Activated naive CD8-positive, alpha-beta T cell (primary cell): ENCODE data around the gene SLC25A34.

Experiments used
- H3K27ac Mint-ChIP-seq: one replicate; pipeline ENCODE4 v1.8.0; 2021; ENCODE audit warnings: mixed read lengths
- H3K27me3 Mint-ChIP-seq: one replicate; pipeline ENCODE4 v1.8.0; 2021; ENCODE audit warnings: mixed read lengths
- H3K36me3 Mint-ChIP-seq: one replicate; pipeline ENCODE4 v1.8.0; 2021; ENCODE audit warnings: mixed read lengths
- H3K4me1 Mint-ChIP-seq: one replicate; pipeline ENCODE4 v1.8.0; 2021; ENCODE audit warnings: low read depth, mixed read lengths
- H3K4me3 Mint-ChIP-seq: one replicate; pipeline ENCODE4 v1.8.0; 2021; ENCODE audit warnings: mild to moderate bottlenecking, mixed read lengths
- H3K9me3 Mint-ChIP-seq: one replicate; pipeline ENCODE4 v1.8.0; 2021; ENCODE audit warnings: low read depth, mixed read lengths

The SLC25A34 gene

DNA sequence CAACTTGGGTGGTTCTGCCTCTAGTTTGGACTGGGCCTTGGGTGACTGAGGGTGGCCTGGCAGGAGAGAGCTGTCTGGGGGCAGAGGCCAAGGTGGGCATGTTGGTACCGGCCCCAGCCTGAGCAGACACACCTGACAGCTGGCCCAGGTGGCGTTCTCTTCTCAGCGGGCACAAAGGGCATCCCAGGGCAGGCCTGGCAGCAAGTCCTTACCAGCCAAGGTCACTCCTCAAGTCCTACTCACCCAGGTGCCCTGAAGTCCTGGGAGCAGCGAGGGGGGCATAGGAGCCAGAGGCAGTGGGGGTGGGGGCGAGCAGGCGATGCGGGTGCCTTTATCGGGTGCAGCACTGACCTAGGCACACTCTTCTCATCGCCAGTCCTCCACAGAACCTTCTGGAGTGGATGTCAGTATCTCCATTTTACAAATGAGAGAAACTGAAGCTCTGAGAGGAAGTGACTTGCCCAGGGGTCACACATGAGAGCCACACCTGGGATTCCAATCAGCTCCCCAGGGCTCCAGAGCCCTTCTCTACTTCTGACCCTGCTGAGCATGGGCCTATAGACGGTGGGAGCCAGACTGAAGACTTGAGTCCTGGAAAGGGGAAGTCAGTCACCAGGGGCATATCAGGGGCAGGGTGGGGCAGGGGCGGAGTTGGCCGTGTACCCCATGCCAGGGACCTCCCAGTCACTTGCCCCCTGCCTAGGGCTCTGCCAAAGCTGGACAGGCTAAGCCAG, 587 bp upstream of the SLC25A34 start:
- no peak overlapping the region for H3K27ac Mint-ChIP-seq
- H3K4me3 Mint-ChIP-seq = no peak overlapping the region
- H3K36me3 Mint-ChIP-seq = no peaks in the 10 kb centered on the region
- H3K4me1 Mint-ChIP-seq = no peaks in the 10 kb centered on the region
- H3K27me3 Mint-ChIP-seq = no peaks in the 10 kb centered on the region
- H3K9me3 Mint-ChIP-seq = no peaks in the 10 kb centered on the region

DNA sequence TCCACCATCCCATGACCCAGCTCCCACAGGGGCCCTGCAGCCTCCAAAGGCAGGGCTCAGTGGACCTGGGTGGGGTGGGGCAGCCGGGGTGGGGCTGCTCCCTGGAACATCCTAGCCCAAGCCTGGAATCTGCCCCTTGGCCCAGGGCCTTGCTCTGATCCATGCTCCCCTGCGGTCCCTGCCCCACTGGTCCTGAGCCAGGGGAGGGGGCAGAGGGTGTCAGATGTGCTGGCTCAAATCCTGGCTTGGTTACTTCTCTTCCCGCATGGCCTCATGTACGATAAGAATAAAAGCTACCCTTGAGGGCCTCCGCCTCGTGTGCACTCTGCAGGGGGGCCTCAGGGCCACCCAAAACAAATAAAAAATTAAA, 819 bp downstream of the SLC25A34 start:
- Mint-ChIP-seq H3K36me3 (no peaks in the 10 kb centered on the region), H3K4me1 (peaks cover 3% of the 10 kb centered on the region), H3K27me3 (no peaks in the 10 kb centered on the region), H3K9me3 (no peaks in the 10 kb centered on the region), H3K4me3 (no peak overlapping the region), H3K27ac (no peak overlapping the region)

DNA sequence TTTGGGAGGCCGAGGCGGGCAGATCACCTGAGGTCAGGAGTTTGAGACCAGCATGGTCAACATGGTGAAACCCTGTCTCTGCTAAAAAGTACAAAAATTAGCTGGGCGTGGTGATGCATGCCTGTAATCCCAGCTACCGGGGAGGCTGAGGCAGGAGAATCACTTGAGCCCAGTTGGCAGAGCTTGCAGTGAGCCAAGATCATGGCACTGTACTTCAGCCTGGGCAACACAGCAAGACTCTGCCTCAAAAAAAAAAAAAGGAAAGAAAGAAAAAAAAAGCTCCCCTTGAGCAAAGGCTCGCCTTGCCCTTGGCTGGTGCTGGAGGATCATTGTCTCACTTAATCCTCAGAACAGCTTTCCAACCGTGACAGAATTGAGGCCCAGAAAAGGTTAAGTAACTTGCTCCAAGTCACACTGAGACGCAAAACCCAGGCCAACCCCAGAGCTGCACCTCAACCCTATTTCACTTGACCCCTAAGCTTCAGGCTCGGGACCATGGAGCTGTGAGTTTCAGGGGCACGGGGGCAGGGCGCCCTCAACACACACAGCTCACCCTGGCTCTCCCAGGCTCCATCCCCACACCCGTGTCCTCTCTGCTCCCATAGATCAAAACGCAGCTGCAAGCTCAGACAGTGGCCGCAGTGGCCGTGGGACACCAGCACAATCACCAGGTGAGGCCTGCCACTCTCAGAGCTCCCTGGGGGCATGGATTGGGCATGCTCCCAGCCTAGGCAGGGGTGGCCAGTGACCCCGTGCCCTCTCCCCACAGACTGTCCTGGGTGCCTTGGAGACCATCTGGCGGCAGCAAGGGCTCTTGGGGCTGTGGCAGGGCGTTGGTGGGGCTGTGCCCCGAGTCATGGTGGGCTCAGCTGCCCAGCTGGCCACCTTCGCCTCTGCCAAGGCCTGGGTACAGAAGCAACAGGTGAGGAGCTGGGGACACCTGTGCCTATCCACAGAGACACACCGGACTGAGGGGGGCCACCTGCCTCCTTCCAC, 1.6 kb downstream of the SLC25A34 start:
- Mint-ChIP-seq H3K27me3 (no peaks in the 10 kb centered on the region), H3K27ac (no peak overlapping the region), H3K9me3 (no peaks in the 10 kb centered on the region), H3K36me3 (no peaks in the 10 kb centered on the region), H3K4me1 (peaks cover 3% of the 10 kb centered on the region), H3K4me3 (no peak overlapping the region)

DNA sequence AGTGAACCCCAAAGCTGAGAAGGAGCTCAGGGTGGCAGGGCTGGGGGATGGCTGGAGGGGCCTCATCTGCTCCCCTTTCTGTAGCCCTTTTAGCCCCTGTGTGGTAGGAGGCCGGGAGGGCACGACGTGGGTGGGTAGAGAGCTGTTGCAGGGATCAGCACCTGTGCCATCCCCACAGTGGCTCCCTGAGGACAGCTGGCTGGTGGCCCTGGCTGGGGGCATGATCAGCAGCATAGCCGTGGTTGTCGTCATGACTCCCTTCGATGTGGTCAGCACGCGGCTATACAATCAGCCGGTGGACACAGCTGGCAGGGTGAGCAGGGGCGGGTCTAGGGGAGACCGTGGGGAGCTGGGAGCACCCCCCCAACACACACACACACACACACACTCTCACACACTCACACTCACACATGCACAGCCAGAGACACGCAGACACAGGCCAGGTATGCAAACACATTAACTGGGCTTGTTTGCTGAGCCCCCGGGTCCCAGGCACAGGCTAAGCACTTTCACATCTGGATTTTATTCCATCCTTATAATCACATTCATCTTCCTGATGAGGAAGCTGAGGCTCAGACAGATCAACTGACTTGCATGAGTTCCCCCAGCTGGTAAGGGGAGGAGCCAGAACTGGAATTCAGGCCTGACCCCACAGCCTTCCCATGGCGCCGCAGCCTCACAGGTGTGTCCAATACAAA, 2.5 kb downstream of the SLC25A34 start:
- Mint-ChIP-seq H3K9me3 (no peaks in the 10 kb centered on the region), H3K4me3 (no peak overlapping the region), H3K36me3 (no peaks in the 10 kb centered on the region), H3K27me3 (no peaks in the 10 kb centered on the region), H3K4me1 (peaks cover 3% of the 10 kb centered on the region), H3K27ac (no peak overlapping the region)

DNA sequence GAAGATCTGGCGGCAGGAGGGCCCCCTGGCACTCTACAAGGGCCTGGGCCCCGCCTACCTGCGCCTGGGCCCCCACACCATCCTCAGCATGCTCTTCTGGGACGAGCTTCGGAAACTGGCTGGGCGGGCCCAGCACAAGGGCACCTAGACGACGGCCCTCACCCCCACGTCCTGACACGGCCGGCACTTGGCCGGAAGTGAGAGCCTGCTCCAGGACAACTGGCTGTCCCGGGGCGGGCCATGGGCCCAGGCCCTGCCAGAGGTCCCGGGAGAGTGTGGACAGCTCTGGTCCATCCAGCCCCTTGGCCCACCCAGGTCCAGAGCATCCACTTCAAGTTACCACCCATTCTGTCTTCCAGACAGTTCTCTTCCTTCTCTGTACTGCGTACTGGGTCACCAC, 3.2 kb downstream of the SLC25A34 start:
- Mint-ChIP-seq H3K4me1 (peaks cover 3% of the 10 kb centered on the region), H3K4me3 (no peak overlapping the region), H3K9me3 (no peaks in the 10 kb centered on the region), H3K27ac (no peak overlapping the region), H3K27me3 (no peaks in the 10 kb centered on the region), H3K36me3 (no peaks in the 10 kb centered on the region)

DNA sequence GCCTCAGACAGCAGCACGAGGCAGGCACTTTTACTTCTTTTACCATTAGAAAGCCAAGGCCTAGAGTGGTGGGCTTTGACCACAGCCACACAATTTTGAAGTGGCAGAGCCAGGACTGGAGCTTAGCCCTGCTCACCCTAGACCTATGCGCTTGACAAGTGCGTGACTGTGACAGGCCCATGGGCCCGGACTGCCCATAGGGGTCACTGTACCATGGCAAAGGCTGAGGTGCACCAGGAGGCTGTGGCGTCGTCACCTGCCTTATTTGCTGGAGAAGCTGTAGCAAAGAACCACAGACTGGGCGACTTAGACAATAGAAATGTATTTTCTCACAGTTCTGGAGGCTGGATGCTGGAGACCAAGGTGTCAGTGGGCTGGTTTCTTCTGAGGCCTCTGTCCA, 3.7 kb downstream of the SLC25A34 start:
- H3K4me3 Mint-ChIP-seq = no peak overlapping the region
- H3K27ac Mint-ChIP-seq = no peak overlapping the region
- no peaks in the 10 kb centered on the region for H3K9me3 Mint-ChIP-seq

DNA sequence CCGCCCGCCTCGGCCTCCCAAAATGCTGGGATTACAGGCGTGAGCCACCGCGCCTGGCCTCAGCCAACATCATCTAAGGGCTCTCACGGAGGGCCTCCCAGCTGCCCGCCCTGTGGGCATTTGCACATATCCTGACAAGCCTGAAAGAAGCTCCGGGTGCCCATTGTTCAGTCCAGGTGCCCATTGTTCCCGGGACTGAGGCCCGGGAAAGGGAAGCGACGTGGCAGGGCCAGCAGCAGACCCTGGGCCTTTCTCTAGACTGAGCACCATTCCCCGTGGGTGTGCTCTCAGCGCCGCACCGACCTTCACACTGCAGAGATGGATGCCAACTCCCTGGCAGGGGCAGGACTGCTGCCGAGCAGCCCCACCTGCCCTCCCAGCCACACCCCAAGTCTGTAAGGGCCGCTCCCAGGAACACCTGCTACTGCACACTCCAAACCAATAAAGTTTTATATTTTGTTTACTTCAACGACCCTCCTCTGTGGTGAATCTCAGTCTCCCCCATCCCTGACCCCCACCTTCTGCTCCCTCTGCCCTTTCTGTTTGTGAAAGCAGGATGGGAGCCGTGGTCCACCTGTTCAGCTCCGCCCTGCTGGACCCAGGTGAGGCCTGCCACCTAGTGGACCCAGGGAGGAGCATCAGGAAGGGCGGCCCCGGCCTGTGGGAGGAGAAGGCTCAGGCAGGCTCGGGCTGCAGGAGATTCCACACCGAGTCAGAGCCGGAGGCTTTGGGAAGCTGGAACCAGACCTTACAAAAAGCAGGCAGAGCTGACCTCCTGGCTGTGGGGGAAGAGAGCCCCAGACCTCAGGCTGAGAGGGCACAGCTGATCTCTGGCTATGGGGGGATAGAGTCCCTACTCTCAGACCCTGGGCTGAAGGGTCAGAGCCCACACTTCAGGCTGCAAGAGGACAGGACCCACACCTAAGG, 5.1 kb downstream of the SLC25A34 start:
- no peak overlapping the region for H3K27ac Mint-ChIP-seq

More for the DNA sequence above, 3.7 kb downstream of the SLC25A34 start:
- peaks cover 3% of the 10 kb centered on the region for H3K4me1 Mint-ChIP-seq
- H3K36me3 Mint-ChIP-seq = no peaks in the 10 kb centered on the region
- no peaks in the 10 kb centered on the region for H3K27me3 Mint-ChIP-seq

DNA sequence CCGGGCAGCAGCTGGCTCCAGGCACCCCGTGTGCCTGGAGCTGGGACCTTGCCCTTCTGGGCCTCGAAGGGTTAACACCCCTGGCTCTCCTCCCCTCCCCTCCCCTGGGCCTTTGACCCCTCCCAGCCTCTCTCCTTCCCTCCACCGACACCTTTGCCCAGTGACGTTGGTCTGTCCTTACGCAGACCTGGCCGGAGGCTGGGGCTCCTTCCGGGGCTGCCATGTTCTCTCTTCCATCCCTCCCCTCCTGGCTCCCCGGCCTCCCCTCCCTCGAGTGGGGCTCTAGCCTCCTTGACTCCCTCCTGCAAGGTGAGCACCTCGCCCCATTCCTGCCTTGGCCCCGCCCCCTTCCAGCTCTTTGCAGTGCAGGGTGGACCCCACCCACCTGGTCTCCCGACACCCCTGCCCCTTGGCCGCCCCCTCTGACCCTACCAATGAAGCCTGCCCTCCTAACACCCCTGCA, 6.3 kb downstream of the SLC25A34 start, which contains the start of gene TMEM82:
Gene TMEM82 (plus strand): TSS at position 161 of the 463 bp plus-strand sequence. CDS start 61 bp downstream, at position 222.
- Mint-ChIP-seq H3K4me3 (no peak within 1 kb of the TSS), H3K27me3 (no peaks in the 10 kb centered on the region), H3K27ac (no peak within 1 kb of the TSS), H3K36me3 (no peaks in the 10 kb centered on the region), H3K4me1 (peaks cover 3% of the 10 kb centered on the region), H3K9me3 (no peaks in the 10 kb centered on the region)

More for the DNA sequence above, 5.1 kb downstream of the SLC25A34 start:
- peaks cover 3% of the 10 kb centered on the region for H3K4me1 Mint-ChIP-seq
- no peak overlapping the region for H3K4me3 Mint-ChIP-seq
- no peaks in the 10 kb centered on the region for H3K9me3 Mint-ChIP-seq
- no peaks in the 10 kb centered on the region for H3K27me3 Mint-ChIP-seq
- H3K36me3 Mint-ChIP-seq = no peaks in the 10 kb centered on the region

DNA sequence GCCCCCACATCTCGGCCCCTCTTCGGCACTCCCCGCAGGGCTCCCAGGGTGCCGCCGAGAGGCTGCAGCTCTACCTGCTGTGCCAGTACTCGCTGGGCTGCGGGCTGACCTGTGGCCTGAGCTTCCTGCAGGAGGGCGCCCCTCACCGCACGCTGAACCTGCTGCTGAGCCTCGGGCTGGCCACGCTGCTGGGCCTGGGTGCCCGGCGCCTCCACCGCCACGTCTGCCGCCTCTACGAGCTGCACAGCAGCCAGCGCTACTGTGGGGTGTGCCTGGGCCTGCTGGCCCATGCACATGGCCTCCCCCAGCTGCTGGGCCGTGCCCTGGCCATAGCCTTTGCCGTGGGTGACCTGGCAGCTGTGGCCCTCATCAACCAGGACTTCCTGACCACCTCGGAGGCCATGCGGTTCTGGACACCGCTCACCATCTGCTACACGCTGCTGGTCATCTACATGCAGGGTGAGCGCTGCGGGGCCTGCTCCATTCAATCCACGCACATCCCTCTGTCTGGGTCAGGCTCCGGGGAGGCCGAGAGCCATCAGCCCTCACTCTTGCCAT, 8.1 kb downstream of the SLC25A34 start:
- H3K36me3 Mint-ChIP-seq = no peaks in the 10 kb centered on the region
- H3K27ac Mint-ChIP-seq = no peak overlapping the region
- no peak overlapping the region for H3K4me3 Mint-ChIP-seq
- no peaks in the 10 kb centered on the region for H3K27me3 Mint-ChIP-seq
- H3K9me3 Mint-ChIP-seq = no peaks in the 10 kb centered on the region
- H3K4me1 Mint-ChIP-seq = peaks cover 3% of the 10 kb centered on the region

DNA sequence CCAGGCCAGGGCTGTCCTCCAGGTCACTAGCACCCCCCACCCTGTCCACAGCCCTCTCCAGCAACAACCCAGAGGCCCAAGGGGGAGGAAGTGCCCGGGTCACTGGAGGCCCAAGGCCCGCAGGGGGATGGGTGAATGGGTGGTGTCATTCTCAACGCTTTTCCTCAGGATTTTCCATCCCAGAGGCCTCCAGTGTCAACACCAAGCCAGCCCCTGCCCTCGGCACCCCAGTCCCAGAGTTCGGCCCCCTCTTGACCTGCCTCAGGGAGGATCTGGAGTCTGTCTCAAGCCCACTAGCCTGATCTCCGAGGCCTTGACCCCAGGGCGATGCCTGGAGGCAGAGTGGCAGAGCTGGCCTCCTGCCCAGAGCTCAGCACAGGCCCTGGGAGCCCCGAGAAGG, 11.3 kb downstream of the SLC25A34 start:
- Mint-ChIP-seq H3K27me3 (peaks cover 2% of the 10 kb centered on the region), H3K4me3 (no peak overlapping the region), H3K27ac (no peak overlapping the region), H3K4me1 (no peaks in the 10 kb centered on the region), H3K9me3 (no peaks in the 10 kb centered on the region), H3K36me3 (no peaks in the 10 kb centered on the region)

DNA sequence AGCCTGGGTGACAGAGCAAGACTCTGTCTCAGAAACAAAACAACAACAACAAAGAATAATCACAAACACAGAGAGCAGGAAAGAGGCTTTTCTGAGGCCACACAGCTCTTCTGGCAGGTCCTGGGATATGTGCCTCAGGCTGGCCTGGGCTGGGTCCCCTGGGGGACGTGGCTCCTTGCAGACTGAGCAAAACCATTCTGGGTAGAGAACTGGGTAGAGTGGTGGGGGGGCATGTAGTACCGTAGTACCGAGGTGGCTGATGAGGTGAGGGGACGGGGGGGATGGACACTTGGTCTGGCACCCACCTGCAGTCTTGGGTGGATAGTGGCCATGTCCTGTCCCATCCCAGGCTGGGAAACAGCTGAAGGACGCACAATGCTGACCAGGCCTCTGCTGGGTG, 12.2 kb downstream of the SLC25A34 start:
- Mint-ChIP-seq H3K36me3 (no peaks in the 10 kb centered on the region), H3K27ac (no peak overlapping the region), H3K4me1 (no peaks in the 10 kb centered on the region), H3K9me3 (no peaks in the 10 kb centered on the region), H3K4me3 (no peak overlapping the region), H3K27me3 (peaks cover 2% of the 10 kb centered on the region)

DNA sequence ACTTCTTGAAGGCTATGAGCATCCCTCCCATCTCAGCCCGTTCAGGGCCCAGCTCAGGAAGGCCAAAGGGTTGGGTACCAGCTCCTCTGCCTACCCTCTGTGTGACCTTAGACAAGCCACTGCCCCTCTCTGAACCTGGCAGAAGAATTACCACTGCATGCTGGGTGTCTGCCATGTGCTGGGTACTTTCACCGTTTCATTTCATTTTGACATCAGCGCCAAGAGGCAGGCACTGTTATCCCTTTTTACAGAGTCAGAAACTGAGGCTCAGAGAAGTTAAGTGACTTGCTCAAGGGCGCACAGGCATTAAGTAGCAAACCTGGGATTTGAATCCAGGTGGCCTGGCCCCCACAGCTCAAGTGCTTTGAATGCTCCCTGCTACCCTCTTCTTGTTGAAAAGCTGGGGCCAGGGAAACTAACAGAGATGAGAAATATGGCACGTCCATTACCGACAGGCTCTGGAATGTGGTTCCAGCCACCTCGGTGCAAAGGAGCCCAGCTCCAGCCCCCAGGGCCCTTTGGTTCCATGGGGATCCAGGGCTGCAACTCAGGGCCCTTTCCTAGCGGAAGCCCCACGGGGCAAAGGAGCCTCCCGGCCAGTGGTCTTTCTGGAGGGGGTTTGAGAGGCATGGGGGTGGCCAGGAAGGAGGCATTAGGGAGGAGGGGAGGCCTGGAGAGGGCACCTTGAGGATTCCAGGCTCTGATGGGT, 12.8 kb downstream of the SLC25A34 start:
- H3K4me3 Mint-ChIP-seq = no peak overlapping the region
- H3K4me1 Mint-ChIP-seq = no peaks in the 10 kb centered on the region
- H3K36me3 Mint-ChIP-seq = no peaks in the 10 kb centered on the region
- peaks cover 2% of the 10 kb centered on the region for H3K27me3 Mint-ChIP-seq
- H3K9me3 Mint-ChIP-seq = no peaks in the 10 kb centered on the region
- H3K27ac Mint-ChIP-seq = no peak overlapping the region
